Measurements from ENCODE around the gene DPYSL4.
"Not testable (repeated sequence)": the region's sequence is repeated elsewhere in the genome, so short reads cannot be mapped to it uniquely, and the experiment has no call there.

The DPYSL4 gene

GRCh38 chr10:132150777-132151176 lies 36.0 kb upstream of the DPYSL4 start:
- DNase-seq, result no peak

- no peak for DNase-seq
These were observed 35.3 kb upstream of the DPYSL4 start for GRCh38 chr10:132151286-132151950.

- no peak for DNase-seq
These were observed 34.7 kb upstream of the DPYSL4 start for GRCh38 chr10:132151951-132152505.

- DNase-seq, result no peak
These were observed 33.7 kb upstream of the DPYSL4 start for GRCh38 chr10:132152896-132153580.

- DNase-seq, result no peak
These were observed 33.0 kb upstream of the DPYSL4 start for GRCh38 chr10:132153616-132154217.

GRCh38 chr10:132154440-132154839 lies 32.3 kb upstream of the DPYSL4 start:
- DNase-seq, result no peak

GRCh38 chr10:132154931-132155330 lies 31.8 kb upstream of the DPYSL4 start:
- no peak for DNase-seq

GRCh38 chr10:132155723-132156381 lies 30.9 kb upstream of the DPYSL4 start:
- no peak for DNase-seq

- DNase-seq, result no peak
These were observed 30.4 kb upstream of the DPYSL4 start for GRCh38 chr10:132156382-132156781.

GRCh38 chr10:132157101-132157500 lies 29.6 kb upstream of the DPYSL4 start:
- DNase-seq, result no peak

- DNase-seq, result no peak
These were observed 28.5 kb upstream of the DPYSL4 start for GRCh38 chr10:132158122-132158741.

GRCh38 chr10:132158823-132159222 lies 27.9 kb upstream of the DPYSL4 start:
- no peak for DNase-seq

GRCh38 chr10:132159302-132160230 lies 27.2 kb upstream of the DPYSL4 start:
- not testable (repeated sequence) for DNase-seq

- not testable (repeated sequence) for DNase-seq
These were observed 26.5 kb upstream of the DPYSL4 start for GRCh38 chr10:132160231-132160630.

GRCh38 chr10:132160834-132161622 lies 25.7 kb upstream of the DPYSL4 start:
- DNase-seq, result not testable (repeated sequence)

GRCh38 chr10:132162021-132162531 lies 24.7 kb upstream of the DPYSL4 start:
- DNase-seq, result no peak

GRCh38 chr10:132162590-132163277 lies 24.0 kb upstream of the DPYSL4 start:
- DNase-seq, result no peak

- peak in 1 of 2 donors; percentile 20 for DNase-seq
These were observed 23.4 kb upstream of the DPYSL4 start for GRCh38 chr10:132163278-132163765.

GRCh38 chr10:132163826-132164515 lies 22.8 kb upstream of the DPYSL4 start:
- DNase-seq, result no peak
